ENCODE results near the gene SNX14.
"Not testable (repeated sequence)": the region's sequence is repeated elsewhere in the genome, so short reads cannot be mapped to it uniquely, and the experiment has no call there.

The SNX14 gene

GRCh38 chr6:85581572-85581971, 12.1 kb downstream of the SNX14 start:
- DNase-seq = no peak

DNA sequence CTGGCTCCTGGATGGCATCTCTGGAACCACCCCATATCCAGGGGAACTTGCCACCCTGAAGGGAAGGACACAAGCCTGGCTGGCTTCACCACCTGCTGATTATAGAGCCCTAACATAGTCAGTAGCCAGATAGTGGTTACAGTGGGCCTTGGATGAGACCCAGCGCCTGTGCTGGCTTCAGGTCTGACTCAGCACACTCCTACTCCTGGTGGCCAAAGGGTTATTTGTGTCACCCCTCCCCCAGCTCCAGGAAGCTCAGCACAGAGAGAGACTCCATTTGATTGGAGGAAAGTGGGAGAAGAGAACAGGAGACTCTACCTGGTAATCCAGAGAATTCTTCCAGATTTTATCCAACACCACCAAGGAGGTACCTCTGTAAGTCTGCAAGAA, 12.8 kb downstream of the SNX14 start:
- DNase-seq = no peak

DNA sequence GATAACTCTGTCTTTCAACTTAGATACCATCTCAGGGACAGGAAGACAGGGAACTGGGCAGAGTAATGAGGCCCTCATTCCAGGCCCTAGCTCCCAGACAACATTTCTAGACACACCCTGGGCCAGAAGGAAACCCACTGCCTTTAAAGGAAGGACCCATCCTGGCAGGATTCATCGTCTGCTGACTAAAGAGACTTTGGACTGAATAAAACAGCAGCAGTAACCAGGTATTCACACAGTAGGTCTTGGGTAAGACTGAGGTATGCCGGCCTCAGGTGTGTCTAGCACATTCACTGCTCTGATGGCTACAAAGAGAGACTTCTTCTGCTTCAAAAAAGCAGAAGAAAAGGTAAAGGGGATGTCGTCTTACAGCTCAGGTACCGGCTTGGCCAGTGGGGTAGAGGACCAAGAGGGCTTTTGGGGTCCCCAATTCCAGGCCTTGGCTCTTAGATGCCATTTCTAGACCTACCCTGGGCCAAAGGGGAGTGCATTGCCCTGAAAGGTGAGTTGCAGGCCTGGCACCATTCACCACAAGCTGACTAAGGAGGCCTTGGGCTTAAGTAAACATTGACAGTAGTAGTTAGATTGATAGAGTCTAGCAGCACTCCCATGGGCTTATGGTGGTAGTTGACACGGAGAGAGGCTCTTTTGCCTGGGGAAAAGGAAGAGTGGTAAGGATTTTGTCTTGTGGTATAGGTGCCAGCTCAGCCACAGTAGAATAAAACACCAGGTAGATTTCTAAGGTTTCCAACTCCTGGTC, 13.4 kb downstream of the SNX14 start:
- DNase-seq = no peak

DNA sequence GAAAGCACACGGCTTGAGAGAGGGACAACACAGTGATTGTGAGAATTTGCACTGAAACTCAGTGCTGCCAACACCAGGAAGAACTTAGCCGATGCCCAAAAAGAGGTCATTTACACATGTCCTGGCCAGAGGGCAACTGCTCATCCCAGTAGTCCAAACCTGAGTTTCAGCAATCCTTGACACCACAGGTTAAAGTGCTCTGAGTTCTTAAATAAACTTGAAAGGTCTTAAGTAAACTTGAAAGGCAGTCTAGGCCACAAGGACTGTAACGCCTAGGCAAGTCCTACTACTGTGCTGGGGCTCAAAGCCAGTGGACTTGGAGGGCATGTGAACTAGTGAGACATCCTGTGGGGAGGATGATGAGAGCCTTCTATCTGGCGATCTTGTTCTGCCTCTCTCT, 14.1 kb downstream of the SNX14 start:
- DNase-seq = no peak

DNA sequence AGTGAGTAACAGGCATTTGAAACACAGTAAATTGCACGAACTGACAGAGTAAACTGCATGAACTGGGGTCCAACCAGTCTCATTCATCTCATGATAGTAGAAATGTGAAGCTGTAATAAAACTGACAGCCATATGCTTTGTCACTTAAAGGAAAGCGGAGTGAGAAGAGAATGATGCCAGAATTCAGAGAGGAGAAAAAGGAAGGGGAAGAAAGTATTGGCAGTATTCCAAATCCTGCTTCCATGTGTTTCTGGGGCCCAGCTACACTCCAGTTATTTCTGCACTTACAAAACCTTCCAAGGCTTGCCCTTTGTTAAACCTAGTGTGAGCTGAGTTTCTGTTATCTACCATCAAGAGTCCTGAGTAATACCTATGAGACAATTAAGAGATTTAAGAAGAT, 17.2 kb downstream of the SNX14 start:
- DNase-seq = no peak

GRCh38 chr6:85574932-85575598, 18.6 kb downstream of the SNX14 start:
- no peak for DNase-seq

- DNase-seq = no peak
These were observed 24.3 kb downstream of the SNX14 start for GRCh38 chr6:85569323-85569722.

DNA sequence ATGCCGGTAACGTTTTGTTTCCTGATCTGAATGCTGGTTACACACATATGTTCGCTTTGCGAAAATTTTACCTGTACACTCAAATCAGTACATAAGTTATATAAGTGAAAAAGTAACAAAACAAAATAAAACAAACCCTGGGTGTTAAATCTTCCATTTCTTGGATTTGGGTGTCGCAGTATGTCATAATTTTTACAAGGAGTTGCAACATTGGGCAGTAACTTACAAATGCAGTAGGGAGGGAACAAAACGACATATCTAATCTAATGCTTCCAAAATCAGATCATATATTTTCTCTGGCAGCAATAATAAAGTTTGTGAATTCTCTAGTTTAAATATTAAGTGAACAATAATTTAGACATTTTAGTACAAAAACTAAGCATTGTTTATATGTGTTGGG, 25.2 kb downstream of the SNX14 start:
- no peak for DNase-seq

- DNase-seq = no peak
These were observed 27.9 kb downstream of the SNX14 start for GRCh38 chr6:85565736-85566135.

DNA sequence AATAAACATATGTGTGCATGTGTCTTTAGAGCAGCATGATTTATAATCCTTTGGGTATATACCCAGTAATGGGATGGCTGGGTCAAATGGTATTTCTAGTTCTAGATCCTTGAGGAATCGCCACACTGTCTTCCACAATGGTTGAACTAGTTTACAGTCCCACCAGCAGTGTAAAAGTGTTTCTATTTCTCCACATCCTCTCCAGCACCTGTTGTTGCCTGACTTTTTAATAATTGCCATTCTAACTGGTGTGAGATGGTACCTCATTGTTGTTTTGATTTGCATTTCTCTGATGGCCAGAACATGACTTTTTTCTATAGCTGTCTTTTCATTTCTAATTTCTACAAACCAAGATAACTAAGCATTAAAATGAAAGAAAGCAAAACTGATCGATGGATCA, 29.4 kb downstream of the SNX14 start:
- not testable (repeated sequence) for DNase-seq

DNA sequence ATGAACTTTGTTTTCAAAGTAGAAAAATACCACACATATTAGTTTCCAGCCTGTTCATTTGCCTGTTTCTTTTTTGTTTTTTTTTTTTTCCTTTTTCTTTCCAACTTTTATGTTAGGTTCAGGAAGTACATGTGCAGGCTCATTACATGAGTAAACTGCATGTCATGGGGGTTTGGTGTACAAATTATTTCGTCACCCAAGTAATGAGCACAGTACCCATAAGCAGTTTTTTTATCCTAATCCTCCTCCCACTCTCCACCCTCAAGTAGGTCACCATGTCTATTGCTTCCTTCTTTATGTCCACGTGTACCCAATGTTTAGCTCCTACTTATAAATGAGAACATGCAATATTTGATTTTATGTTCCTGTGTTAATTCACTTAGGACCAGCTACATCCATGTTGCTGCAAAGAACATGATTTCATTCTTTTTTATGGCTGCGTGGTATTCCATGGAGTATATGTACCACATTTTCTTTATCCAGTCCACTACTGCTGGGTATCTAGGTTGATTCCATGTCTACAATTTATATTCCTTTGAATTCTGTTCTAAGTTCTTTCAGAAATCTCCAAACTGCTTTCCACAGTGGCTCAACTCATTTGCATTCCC, 31.8 kb downstream of the SNX14 start:
- DNase-seq = no peak

DNA sequence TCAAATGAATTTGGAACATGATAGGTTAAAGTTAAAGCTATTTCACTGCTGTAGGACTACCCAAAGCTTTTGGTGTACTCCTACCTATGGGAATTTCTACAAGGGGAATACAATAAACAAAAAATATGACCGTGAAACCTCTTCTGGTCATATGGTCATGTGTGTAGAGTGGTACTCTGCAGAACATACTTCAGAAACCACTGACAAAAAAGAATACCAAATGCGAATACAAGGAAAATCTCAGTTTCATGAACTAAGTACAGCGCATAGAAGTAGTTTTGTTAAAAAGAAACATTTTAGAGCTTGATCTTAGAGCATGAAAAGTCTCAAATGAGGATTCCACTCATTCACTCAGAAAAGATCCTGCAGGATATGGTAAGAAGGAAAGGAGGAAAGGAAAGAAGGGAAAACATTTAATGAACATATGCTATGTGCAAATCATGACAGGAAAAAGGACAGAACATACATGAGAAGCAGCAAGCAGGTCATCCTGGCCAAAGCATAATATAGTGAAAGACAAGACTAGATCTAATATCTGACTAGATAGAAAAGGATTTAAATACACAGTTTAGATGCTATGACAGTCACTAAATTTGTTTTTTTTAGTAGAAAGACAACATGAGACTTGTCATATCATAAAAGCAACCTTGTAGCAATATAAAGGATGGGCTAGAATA, 36.5 kb downstream of the SNX14 start:
- no peak for DNase-seq

DNA sequence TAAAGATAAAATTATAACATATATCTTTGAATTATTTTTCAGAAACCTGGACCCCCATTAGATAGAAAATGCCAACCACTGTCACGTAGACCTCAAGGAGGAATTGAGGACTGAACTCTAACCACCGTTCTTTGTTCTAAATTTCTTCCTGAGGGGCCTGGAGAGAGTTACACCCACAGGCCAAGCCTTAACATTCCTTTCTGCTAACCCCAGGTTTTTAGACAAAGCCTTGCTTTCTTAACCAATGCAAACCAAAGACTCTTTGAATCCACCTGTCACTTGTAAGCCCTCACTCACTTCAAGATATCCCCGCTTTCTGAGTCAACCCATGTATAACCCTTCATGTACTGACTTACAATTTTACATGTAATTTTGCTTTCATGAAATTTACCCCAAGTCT, 41.0 kb downstream of the SNX14 start:
- no peak for DNase-seq

- peak; percentile 2 to 33 for DNase-seq
These were observed 42.4 kb downstream of the SNX14 start for GRCh38 chr6:85551264-85551663.

- no peak for DNase-seq
These were observed 45.9 kb downstream of the SNX14 start for GRCh38 chr6:85547719-85548118.

- no peak for DNase-seq
These were observed 48.9 kb downstream of the SNX14 start for GRCh38 chr6:85544776-85545175.

- peak in 1 of 2 experiments; percentile 2 for DNase-seq
These were observed 56.6 kb downstream of the SNX14 start for GRCh38 chr6:85537055-85537494.

DNA sequence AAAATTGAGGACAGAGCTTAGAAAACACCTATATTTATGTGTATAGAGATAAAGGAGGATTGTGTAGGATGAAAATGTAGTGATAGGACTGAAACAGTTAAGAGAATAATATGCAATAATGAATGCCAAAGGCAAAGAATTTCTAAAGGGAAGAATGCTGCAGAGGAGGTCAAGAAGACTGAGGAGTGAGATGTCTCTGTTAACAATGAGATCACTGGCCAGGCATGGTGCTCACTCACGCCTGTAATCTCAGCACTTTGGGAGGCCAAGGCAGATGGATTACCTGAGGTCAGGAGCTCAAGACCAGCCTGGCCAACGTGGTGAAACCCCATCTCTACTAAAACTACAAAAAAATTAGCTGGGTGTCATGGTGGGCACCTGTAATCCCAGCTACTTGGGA, 69.4 kb downstream of the SNX14 start:
- not testable (repeated sequence) for DNase-seq

DNA sequence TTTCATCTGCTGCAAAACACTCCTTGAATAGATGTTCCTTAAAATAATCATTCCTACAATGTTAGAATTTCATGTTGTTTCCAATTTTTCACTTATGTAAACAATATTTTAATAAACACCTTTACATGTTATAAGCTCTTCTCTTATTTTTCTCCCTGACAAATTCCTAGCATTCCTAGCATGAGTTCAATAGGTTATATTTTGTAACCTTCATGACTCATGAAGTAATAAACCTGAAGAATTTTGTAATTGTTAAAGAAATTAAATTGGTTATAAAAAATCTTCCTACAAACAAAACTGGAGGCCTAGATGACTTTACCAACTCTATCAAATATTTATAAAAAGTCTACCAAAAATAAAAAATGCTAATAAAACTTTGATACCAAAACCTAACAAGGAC, 77.5 kb downstream of the SNX14 start:
- DNase-seq = no peak

- DNase-seq = no peak
These were observed 87.1 kb downstream of the SNX14 start for GRCh38 chr6:85506441-85507093.

DNA sequence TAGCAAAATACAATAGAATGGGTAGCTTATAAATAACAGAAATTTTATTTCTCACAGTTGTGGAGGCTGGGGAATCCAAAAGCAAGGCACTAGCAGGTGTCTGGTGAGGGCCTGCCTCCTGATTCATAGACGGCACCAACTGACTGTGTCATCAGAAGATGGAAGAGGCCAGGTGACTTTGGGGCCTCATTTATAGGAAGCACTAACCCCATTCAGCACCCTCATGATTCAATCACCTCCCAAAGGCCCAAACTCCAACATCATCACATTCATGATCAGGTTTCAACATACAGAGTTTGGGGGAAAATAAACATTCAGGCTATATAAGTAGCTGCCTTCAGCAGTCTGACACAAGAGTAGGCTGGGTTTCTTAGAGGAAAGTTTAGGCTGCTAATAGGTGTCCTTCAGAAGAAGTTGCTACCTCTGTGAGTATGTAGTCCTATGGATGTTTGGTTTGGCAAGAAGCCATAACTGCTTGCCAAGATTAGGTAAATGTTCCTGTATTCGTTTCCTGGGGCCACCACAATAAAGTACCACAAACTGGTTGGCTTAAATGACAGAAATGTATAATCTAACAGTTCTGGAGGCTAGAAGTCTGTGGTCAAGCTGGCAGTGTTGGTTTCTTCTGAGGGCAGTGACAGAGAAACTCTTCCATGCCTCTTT, 94.9 kb downstream of the SNX14 start:
- no peak for DNase-seq

GRCh38 chr6:85496856-85497255, 96.8 kb downstream of the SNX14 start:
- no peak for DNase-seq
